Measurements from ENCODE around the gene FMR1NB. TPM values are rescaled to one million over a fixed set of nuclear protein-coding genes. Genes with fewer than 3 reads are reported as not detected.

Gene FMR1NB
- total and polyA plus RNA-seq, 9 of the 15 experiments (the other 6 are each of a cell fraction or from before 2014, with no cell fraction given) = 2.3 to 13.2 (median 5.1) TPM

GRCh38 chrX:147935156-147935758 is 45.9 kb upstream of the FMR1NB start:
- Histone ChIP-seq H3K4me1 (replicated peaks in 1 of 2; ENCODE audit: control insufficient read depth in 2 of 2, insufficient read depth in 2 of 2, low read length in 2 of 2) (no peaks in the 10 kb centered on the region), H3K27ac (ENCODE audit: extremely low read depth, low read depth, low read length) (no peak overlapping the region), H3K36me3 (ENCODE audit: control insufficient read depth, insufficient read depth, low read length) (peaks cover 60% of the 10 kb centered on the region), H3K4me3 (no peak overlapping the region), H2AFZ (ENCODE audit: low read depth, low read length) (no peak overlapping the region), H3K27me3 (ENCODE audit: control insufficient read depth in 2 of 2, insufficient read depth in 2 of 2, low read length in 2 of 2) (no peaks in the 10 kb centered on the region), H3K79me2 (ENCODE audit: control insufficient read depth, insufficient read depth, low read length) (no peaks in the 10 kb centered on the region), H3K9me3 (replicated peaks; ENCODE audit: control insufficient read depth, insufficient read depth, low read depth, low read length) (no peaks in the 10 kb centered on the region), H4K20me1 (replicated peaks; ENCODE audit: control insufficient read depth, insufficient read depth, low read length) (no peaks in the 10 kb centered on the region), H3K9ac (ENCODE audit: insufficient read depth in 1 of 2, low read depth in 2 of 2, low read length in 2 of 2) (no peak overlapping the region), H3K4me2 (ENCODE audit: insufficient read depth, low read length) (no peak overlapping the region), H3K9me1 (ENCODE audit: control insufficient read depth, insufficient read depth, low read length) (no peaks in the 10 kb centered on the region)
- WGBS (ENCODE audit: insufficient coverage, low coverage, missing lambda C conversion rate) = 89% methylated on average over 3 of the region's 3 CpGs
- no peak for TF ChIP-seq IFI16 (CRISPR knock-in tag; IDR thresholded peaks at IDR 0.05)
- no peak for TF ChIP-seq TCFL5 (CRISPR knock-in tag; conservative IDR thresholded peaks at IDR 0.05)
- no peak for TF ChIP-seq TCF7 (IDR thresholded peaks at IDR 0.05; ENCODE audit: borderline replicate concordance)
- no peak for TF ChIP-seq GTF2B (IDR thresholded peaks at IDR 0.05; ENCODE audit: extremely low read depth, insufficient read length)
- no peak for TF ChIP-seq SMAD3 (CRISPR knock-in tag; conservative IDR thresholded peaks at IDR 0.05)
- TF ChIP-seq SMARCA4 (IDR thresholded peaks at IDR 0.05) = no peak
- BruUV-seq (replicated peaks) = no TSS peak
- ATAC-seq (no peak), DNase-seq (ENCODE audit: extremely low read depth in 1 of 4, low spot score in 3 of 4) (no peak), FAIRE-seq (no peak)
- intact Hi-C loops (cut with micrococcal nuclease) (no loop called here), in situ Hi-C loops (cut with MboI) (no loop called here)
- POLR2A ChIA-PET = interaction anchor here (1.5 kb wide), 1 partner anchor 15 kb away, joined by 3 read pairs; no protein-coding TSS in a partner anchor
- CTCF ChIA-PET (ENCODE audit: low intra/inter-chr PET ratio) = no interaction called here
